C4-2B (cell line): ENCODE data around the gene CREB3L4.

Source experiments
- H3K27ac ChIP-seq: fragments of 450-650 bp; 2 replicates; pipeline ENCODE4 v1.5.1; 2017
- CTCF ChIP-seq: fragments of 450-650 bp; conservative IDR thresholded peaks from 2 replicates; pipeline ENCODE4 v1.5.1; 2017; ENCODE audit warnings: mild to moderate bottlenecking
- ZFX ChIP-seq: fragments of 450-650 bp; IDR thresholded peaks from 2 replicates; pipeline ENCODE4 v1.6.1; 2017

CREB3L4 gene

DNA sequence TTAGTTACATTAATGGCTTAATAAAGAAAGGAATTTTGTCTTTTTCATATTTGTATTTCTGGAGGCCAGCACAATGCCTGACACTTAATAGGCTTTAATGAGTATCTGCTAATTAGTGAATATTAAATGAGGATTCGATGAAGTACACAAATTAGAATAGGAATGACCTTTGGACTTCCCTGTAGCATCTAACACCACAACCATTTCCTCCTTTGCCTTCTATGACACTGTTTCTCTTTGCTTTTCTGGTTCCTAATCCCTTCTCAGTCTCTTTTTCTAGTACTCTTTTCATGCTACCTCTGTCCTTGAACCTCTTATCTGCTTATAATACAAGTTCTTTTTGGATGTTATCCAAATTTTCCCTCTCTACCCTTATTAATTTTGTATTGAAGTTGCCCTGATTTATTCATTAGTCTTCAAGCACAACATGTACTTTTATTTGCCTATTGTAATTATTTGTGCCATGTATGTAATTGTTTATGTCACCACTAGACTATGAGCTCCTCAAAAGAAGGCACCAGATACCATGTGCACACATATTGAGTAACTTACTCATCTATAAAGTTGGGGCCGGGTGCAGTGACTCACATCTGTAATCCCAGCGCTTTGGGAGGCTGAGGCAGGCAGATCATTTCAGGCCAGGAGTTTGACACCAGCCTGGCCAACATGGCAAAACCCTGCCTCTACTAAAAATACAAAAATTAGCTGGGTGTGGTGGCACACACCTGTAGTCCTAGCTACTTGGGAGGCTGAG, 46.6 kb downstream of the CREB3L4 start:
- no peak overlapping the region for H3K27ac ChIP-seq
- TF ChIP-seq CTCF (no peak), ZFX (no peak)

GRCh38 chr1:154019269-154019668, 51.6 kb downstream of the CREB3L4 start:
- no peak overlapping the region for H3K27ac ChIP-seq
- no peak for TF ChIP-seq ZFX
- TF ChIP-seq CTCF: no peak

- H3K27ac ChIP-seq: no peak overlapping the region
- TF ChIP-seq CTCF: no peak
- no peak for TF ChIP-seq ZFX
Measured at GRCh38 chr1:154019940-154020339, 52.2 kb downstream of the CREB3L4 start.
